Cardiac fibroblast (primary cell): Measurements from ENCODE around the gene MAP3K7CL.
A peak's percentile ranks its signal among the peaks of the same experiment; 100 is the strongest.

Source experiments
- DNase-seq, 2 donors: peaks; one replicate each; pipeline versions ENCODE4 v3.0.0 to v3.0.0-alpha.2; 2010; ENCODE audit warnings: low read depth in 2 of 2
- H3K4me3 ChIP-seq, 2 donors: replicated peaks in 1 of 2; 1 replicate in 1 of 2; 2 replicates in 1 of 2; pipeline ENCODE4 v1.5.1; 2011; ENCODE audit warnings: low read depth in 2 of 2, low read length in 2 of 2, mild to moderate bottlenecking in 2 of 2, moderate library complexity in 1 of 2
- TF ChIP-seq, protein P1 (sequence below): IDR thresholded peaks from one replicate; pipeline ENCODE4 v1.5.1; 2011; ENCODE audit warnings: low read depth, mild to moderate bottlenecking, low read length, inconsistent platforms

The MAP3K7CL gene

DNA sequence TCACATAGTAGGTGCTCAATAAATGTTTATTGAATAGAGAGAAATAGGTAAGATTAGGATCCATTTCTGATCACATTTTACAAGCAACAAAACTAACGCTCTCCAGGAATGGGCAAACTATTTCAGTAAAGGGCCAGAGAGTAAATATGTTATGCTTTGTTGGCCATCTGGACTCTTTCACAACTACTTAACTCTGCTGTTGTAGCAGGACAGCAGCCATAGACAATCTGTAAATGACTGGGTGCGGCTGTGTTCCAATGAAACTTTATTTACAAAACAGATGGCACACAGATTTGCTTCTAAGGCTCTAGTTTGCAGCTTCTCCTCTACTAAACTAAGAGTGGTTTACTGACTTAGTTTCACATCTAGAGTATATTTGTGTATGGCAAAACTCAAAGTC, 85.3 kb downstream of the MAP3K7CL start:
- TF ChIP-seq, protein P1, sequence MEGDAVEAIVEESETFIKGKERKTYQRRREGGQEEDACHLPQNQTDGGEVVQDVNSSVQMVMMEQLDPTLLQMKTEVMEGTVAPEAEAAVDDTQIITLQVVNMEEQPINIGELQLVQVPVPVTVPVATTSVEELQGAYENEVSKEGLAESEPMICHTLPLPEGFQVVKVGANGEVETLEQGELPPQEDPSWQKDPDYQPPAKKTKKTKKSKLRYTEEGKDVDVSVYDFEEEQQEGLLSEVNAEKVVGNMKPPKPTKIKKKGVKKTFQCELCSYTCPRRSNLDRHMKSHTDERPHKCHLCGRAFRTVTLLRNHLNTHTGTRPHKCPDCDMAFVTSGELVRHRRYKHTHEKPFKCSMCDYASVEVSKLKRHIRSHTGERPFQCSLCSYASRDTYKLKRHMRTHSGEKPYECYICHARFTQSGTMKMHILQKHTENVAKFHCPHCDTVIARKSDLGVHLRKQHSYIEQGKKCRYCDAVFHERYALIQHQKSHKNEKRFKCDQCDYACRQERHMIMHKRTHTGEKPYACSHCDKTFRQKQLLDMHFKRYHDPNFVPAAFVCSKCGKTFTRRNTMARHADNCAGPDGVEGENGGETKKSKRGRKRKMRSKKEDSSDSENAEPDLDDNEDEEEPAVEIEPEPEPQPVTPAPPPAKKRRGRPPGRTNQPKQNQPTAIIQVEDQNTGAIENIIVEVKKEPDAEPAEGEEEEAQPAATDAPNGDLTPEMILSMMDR, result no peak
- H3K4me3 ChIP-seq, result no peak overlapping the region
- DNase-seq, result peak in 1 of 2 donors; percentile 39

DNA sequence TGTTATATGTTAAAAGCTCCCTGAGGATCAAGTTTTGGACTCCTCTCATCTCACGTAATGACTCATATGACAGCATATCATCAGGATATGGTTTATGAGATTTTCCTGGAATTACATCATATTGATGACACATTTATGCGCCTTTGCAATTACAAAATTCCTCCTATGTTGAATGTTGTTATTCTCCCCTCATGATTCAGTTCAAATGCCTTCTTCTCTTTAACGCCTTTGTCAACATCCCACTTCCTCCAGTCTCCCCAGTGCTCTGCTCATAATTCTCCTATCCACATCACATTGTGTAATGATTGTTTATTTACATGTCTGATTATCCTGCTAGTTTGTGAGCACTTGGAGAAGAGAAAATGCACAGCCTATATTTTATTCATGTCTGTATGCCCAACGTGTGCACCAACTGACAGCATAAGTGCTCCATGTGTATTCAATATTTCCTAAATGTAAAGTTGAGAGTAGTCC, 87.4 kb downstream of the MAP3K7CL start:
- DNase-seq, result peak; percentile 93 to 99
- TF ChIP-seq, protein P1, result no peak
- H3K4me3 ChIP-seq, result no peak overlapping the region

DNA sequence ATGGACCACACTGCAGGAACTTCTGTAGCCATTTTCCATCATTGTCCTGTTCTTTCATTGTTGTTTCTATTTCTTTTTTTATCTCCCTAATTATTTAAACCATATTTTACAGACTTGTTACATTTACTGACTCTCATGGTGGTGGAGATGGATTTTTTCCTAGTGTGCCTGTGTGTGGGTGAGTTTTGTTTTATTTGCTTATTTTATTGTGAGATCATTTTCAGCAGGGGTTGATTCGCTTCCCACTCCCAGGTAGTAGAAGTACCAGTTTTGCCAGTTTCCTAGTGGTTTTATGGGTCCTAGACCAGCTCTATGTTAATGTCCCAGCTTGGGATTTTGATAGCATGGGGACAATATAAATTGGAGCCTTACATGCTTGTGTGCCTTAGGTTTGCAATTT, 88.3 kb downstream of the MAP3K7CL start:
- no peak overlapping the region for H3K4me3 ChIP-seq
- DNase-seq, result no peak
- TF ChIP-seq, protein P1, result no peak

DNA sequence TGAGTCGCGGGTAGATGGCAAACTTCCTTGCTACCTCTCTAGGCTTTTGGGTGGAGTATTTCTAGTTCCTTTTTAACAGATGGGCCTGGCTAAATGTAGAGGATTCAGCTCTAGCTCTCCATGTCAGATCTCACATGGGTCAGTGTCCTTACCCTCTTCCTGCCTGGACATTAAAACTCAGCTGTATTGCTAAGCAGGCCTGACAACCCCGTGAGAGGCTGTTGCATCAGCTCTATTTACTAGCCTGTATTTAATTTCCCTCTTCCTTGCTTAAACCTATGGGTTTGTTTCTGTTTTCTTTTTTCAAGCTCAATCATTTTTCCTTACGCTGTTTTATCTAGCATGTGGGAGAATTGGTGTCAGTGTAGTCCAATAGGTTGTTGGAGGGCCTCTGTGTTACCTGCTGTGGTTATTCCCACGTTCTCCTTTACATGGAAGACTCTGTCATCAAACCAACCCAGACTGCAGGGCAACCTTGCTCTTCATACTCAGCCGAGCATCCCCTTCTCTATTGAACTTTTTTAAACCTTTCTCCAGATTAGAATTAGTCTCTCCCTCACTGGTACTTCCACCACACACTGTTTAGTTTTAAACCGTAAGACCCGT, 88.8 kb downstream of the MAP3K7CL start:
- no peak overlapping the region for H3K4me3 ChIP-seq
- TF ChIP-seq, protein P1, result no peak
- DNase-seq, result no peak

DNA sequence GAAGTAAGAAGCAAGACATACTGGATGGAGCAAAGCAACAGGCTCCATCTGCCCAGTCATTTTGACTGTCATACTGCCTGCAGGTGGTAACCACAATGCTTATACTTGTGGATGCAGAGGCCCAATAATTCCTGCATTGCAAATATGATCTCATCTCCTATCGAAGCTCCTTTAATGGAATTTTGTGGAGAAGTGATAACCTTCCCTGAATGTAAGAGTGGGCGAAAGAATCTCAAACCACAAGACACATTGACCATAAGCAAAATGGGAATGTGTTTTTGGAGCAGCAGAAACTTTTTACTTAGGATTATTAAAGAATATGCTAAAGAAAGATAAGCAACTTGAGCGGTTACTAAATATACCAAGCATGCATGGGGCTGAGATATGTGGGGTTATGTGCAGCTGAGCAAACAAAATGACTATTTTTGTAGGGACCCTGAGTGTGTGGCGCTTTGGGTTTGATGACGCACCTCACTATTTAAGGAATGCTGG, 90.9 kb downstream of the MAP3K7CL start:
- H3K4me3 ChIP-seq, result no peak overlapping the region
- TF ChIP-seq, protein P1, result no peak
- peak; percentile 68 to 87 for DNase-seq

DNA sequence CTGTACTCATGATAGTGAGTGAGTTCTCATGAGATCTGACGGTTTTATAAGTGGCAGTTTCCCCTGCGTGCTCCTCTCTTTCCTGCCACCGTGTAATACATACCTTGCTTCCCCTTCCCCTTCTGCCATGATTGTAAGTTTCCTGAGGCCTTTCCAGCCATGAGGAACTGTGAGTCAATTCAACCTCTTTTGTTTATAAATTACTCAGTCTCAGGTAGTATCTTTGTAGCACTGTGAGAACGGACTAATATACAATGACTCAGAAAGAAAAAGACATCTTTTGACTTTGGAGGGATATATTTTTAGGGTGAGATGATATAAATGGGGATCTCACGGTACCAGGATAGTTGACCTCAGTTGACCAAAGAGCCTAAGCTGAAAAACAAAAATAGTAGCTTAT, 93.6 kb downstream of the MAP3K7CL start:
- DNase-seq, result no peak
- H3K4me3 ChIP-seq, result no peak overlapping the region
- TF ChIP-seq, protein P1, result no peak
